Mononuclear cell (primary cell): Measurements from ENCODE around the gene CLCN5. TPM values are rescaled to one million over a fixed set of nuclear protein-coding genes. Genes with fewer than 3 reads are reported as not detected.

Source experiments
- H3K27me3 ChIP-seq: 2 replicates; pipeline ENCODE4 v1.6.0; 2011; ENCODE audit warnings: low read length, control low read depth; ENCODE audit not compliant: insufficient read depth
- H3K4me1 ChIP-seq: 2 replicates; pipeline ENCODE4 v1.5.1; 2011; ENCODE audit warnings: mild to moderate bottlenecking, low read length, control low read depth; ENCODE audit not compliant: insufficient read depth
- H3K4me3 ChIP-seq: 2 replicates; pipeline ENCODE4 v1.5.1; 2011; ENCODE audit warnings: mild to moderate bottlenecking, low read length, moderate library complexity
- H3K9me3 ChIP-seq: 2 replicates; pipeline ENCODE4 v1.5.1; 2011; ENCODE audit warnings: low read depth, mild to moderate bottlenecking, control low read depth, low read length
- total RNA-seq: library from RNA; depleted of rRNA; stranded (reverse); fragments of >200 nt; gene quantifications from one replicate; pipeline ENCODE4 v1.2.3, GENCODE V29; 2012

CLCN5 gene
- total RNA-seq, 1 donor, result 2.5 TPM

- Histone ChIP-seq H3K27me3 (no peaks in the 10 kb centered on the region), H3K9me3 (no peaks in the 10 kb centered on the region)
Observed at GRCh38 chrX:50106051-50106675, 183.8 kb downstream of the CLCN5 start.

GRCh38 chrX:50107470-50107869 is 185.1 kb downstream of the CLCN5 start:
- H3K9me3 ChIP-seq, result no peaks in the 10 kb centered on the region
- no peaks in the 10 kb centered on the region for H3K4me1 ChIP-seq
- H3K27me3 ChIP-seq, result no peaks in the 10 kb centered on the region
- H3K4me3 ChIP-seq, result no peak overlapping the region

More at GRCh38 chrX:50106051-50106675, 183.8 kb downstream of the CLCN5 start:
- no peaks in the 10 kb centered on the region for H3K4me1 ChIP-seq
- no peak overlapping the region for H3K4me3 ChIP-seq

GRCh38 chrX:50108264-50108663 is 185.9 kb downstream of the CLCN5 start:
- H3K9me3 ChIP-seq, result no peaks in the 10 kb centered on the region
- H3K4me1 ChIP-seq, result no peaks in the 10 kb centered on the region
- H3K27me3 ChIP-seq, result no peaks in the 10 kb centered on the region
- no peak overlapping the region for H3K4me3 ChIP-seq

- H3K4me1 ChIP-seq, result no peaks in the 10 kb centered on the region
- H3K27me3 ChIP-seq, result no peaks in the 10 kb centered on the region
- no peak overlapping the region for H3K4me3 ChIP-seq
- no peaks in the 10 kb centered on the region for H3K9me3 ChIP-seq
Observed at GRCh38 chrX:50111742-50112141, 189.3 kb downstream of the CLCN5 start.

GRCh38 chrX:50114113-50114512 is 191.7 kb downstream of the CLCN5 start:
- H3K4me1 ChIP-seq, result no peaks in the 10 kb centered on the region
- H3K9me3 ChIP-seq, result no peaks in the 10 kb centered on the region
- H3K4me3 ChIP-seq, result no peak overlapping the region
- no peaks in the 10 kb centered on the region for H3K27me3 ChIP-seq

- Histone ChIP-seq H3K9me3 (no peaks in the 10 kb centered on the region), H3K27me3 (no peaks in the 10 kb centered on the region), H3K4me3 (no peak overlapping the region), H3K4me1 (no peaks in the 10 kb centered on the region)
Observed at GRCh38 chrX:50115973-50116372, 193.6 kb downstream of the CLCN5 start.

- Histone ChIP-seq H3K4me1 (no peaks in the 10 kb centered on the region), H3K27me3 (no peaks in the 10 kb centered on the region), H3K9me3 (no peaks in the 10 kb centered on the region), H3K4me3 (no peak overlapping the region)
Observed at GRCh38 chrX:50117476-50117875, 195.1 kb downstream of the CLCN5 start.

GRCh38 chrX:50125480-50125879 is 203.1 kb downstream of the CLCN5 start:
- Histone ChIP-seq H3K4me3 (no peak overlapping the region), H3K27me3 (no peaks in the 10 kb centered on the region), H3K9me3 (no peaks in the 10 kb centered on the region), H3K4me1 (no peaks in the 10 kb centered on the region)

GRCh38 chrX:50147972-50148371 is 225.6 kb downstream of the CLCN5 start:
- Histone ChIP-seq H3K9me3 (no peaks in the 10 kb centered on the region), H3K27me3 (no peaks in the 10 kb centered on the region), H3K4me1 (no peaks in the 10 kb centered on the region), H3K4me3 (no peak overlapping the region)

Other genes with a start within 250 kb of the CLCN5 start
- not detected for gene PAGE1, start 226.6 kb upstream of the CLCN5 start, total RNA-seq
- not detected for gene PAGE4, start 93.3 kb upstream of the CLCN5 start, total RNA-seq
- gene USP27X, start 43.1 kb upstream of the CLCN5 start, total RNA-seq, result 2.8 TPM